HG03571 (cell line): ENCODE measurements around the gene PRMT2.
"Not testable (repeated sequence)": the region's sequence is repeated elsewhere in the genome, so short reads cannot be mapped to it uniquely, and the experiment has no call there.

Experiments
- ATAC-seq: cut with Tn5 transposase; IDR thresholded peaks from one replicate; pipeline ENCODE4 v1.9.1; 2021; ENCODE audit not compliant: unreplicated experiment

The PRMT2 gene

GRCh38 chr21:46617267-46618051 is 18.0 kb upstream of the PRMT2 start:
- ATAC-seq = no peak

GRCh38 chr21:46618738-46619379 is 16.6 kb upstream of the PRMT2 start:
- no peak for ATAC-seq

GRCh38 chr21:46619846-46620245 is 15.6 kb upstream of the PRMT2 start:
- no peak for ATAC-seq

GRCh38 chr21:46620846-46621245 is 14.6 kb upstream of the PRMT2 start:
- no peak for ATAC-seq

GRCh38 chr21:46621457-46622182 is 13.9 kb upstream of the PRMT2 start:
- no peak for ATAC-seq

GRCh38 chr21:46622226-46622625 is 13.2 kb upstream of the PRMT2 start:
- ATAC-seq = no peak

GRCh38 chr21:46624050-46624449 is 11.4 kb upstream of the PRMT2 start:
- no peak for ATAC-seq

- ATAC-seq = no peak
Observed at GRCh38 chr21:46625759-46626158, 9.7 kb upstream of the PRMT2 start.

GRCh38 chr21:46626536-46626935 is 8.9 kb upstream of the PRMT2 start:
- ATAC-seq = no peak

- ATAC-seq = no peak
Observed at GRCh38 chr21:46626975-46627501, 8.4 kb upstream of the PRMT2 start.

GRCh38 chr21:46627726-46628125 is 7.7 kb upstream of the PRMT2 start:
- ATAC-seq = no peak

GRCh38 chr21:46628868-46629267 is 6.6 kb upstream of the PRMT2 start:
- no peak for ATAC-seq

GRCh38 chr21:46630915-46631314 is 4.6 kb upstream of the PRMT2 start:
- not testable (repeated sequence) for ATAC-seq

- ATAC-seq = no peak
Observed at GRCh38 chr21:46633566-46633965, 1.9 kb upstream of the PRMT2 start.

- no peak for ATAC-seq
Observed at GRCh38 chr21:46634427-46634826, 1.0 kb upstream of the PRMT2 start.

GRCh38 chr21:46634966-46635323 is 529 bp upstream of the PRMT2 start:
- ATAC-seq = peak; percentile 11

- no peak for ATAC-seq
Observed at GRCh38 chr21:46636181-46636512, 673 bp downstream of the PRMT2 start.

GRCh38 chr21:46636550-46637285 is 1.2 kb downstream of the PRMT2 start:
- ATAC-seq = no peak

- ATAC-seq = no peak
Observed at GRCh38 chr21:46637952-46638746, 2.7 kb downstream of the PRMT2 start.
